ENCODE measurements around the gene AP3S2.
"Not testable (repeated sequence)": the region's sequence is repeated elsewhere in the genome, so short reads cannot be mapped to it uniquely, and the experiment has no call there.

Gene AP3S2

DNA sequence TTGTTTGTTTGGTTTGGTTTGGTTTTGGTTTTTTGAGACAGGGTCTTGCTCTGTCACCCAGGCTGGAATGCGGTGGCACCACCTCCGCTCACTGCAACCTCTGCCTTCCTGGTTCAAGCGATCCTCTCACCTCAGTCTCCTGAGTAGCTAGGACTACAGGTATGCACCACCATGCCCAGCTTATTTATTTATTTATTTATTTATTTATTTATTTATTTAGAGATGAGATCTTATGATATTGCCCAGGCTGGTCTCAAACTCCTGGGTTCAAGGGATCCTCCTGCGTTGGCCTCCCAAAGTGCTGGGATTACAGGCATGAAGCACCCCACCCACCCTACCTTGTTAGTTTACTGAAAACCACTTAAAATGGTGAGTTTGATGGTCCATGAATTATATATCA is 105.2 kb downstream of the AP3S2 start:
- 100% methylated on average over 2 of the region's 4 CpGs for WGBS (ENCODE audit: insufficient coverage)
- H3K36me3 ChIP-seq (ENCODE audit: control insufficient read depth in 4 of 4, insufficient read depth in 4 of 4, low read length in 3 of 4): peaks cover 11 to 72% (median 45%) of the 10 kb centered on the region in 4 experiments

DNA sequence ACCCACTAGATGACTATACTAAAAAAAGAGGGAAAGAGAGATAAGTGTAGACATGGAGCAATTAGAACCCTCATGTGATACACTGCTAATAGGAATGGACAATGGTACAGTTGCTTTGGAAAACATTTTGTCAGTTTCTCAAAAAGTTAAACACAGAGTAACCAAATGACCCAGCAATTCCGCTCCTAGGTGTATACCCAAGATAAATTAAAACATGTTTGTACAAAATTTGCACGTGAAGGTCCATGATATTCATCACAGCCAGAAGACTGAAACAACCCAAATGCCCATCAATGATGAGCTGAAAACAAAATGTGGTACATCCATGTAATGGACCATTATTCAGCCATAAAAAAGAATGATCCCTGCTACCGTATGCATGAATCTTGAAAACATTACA is 105.8 kb downstream of the AP3S2 start:
- Histone ChIP-seq H3K27me3 (replicated peaks in 2 of 5; ENCODE audit: control insufficient read depth in 4 of 5, insufficient read depth in 5 of 5, low read length in 4 of 5) (no peaks in the 10 kb centered on the region), H3K9me3 (ENCODE audit: control extremely low read depth in 1 of 5, control insufficient read depth in 4 of 5, insufficient read depth in 2 of 5, low read depth in 1 of 5, low read length in 4 of 5) (peaks cover 0 to 12% (median 7%) of the 10 kb centered on the region in 5 experiments), H3K27ac (ENCODE audit: insufficient read depth in 1 of 2, low read depth in 1 of 2, low read length in 2 of 2, poor library complexity in 1 of 2, severe bottlenecking in 2 of 2) (no peak overlapping the region), H3K4me3 (ENCODE audit: control insufficient read depth in 1 of 7, extremely low read depth in 1 of 7, insufficient read depth in 4 of 7, low read depth in 2 of 7, low read length in 6 of 7) (no peak overlapping the region), H3K36me3 (ENCODE audit: control insufficient read depth in 4 of 4, insufficient read depth in 4 of 4, low read length in 3 of 4) (peaks cover 11 to 68% (median 41%) of the 10 kb centered on the region in 4 experiments), H3K4me1 (ENCODE audit: control extremely low read depth in 1 of 4, control insufficient read depth in 4 of 4, insufficient read depth in 4 of 4, low read length in 3 of 4) (peaks cover 0 to 2% (median 0%) of the 10 kb centered on the region in 4 experiments)
- CTCF ChIA-PET: interaction anchor here (1.0 to 1.8 kb wide), 2 partner anchors 27 to 87 kb away, joined by 3 to 6 read pairs; no protein-coding TSS in a partner anchor
- POLR2A ChIA-PET: interaction anchor here (0.6 kb wide), 1 partner anchor 11 kb away, joined by 3 read pairs; no protein-coding TSS in a partner anchor
- WGBS (ENCODE audit: insufficient coverage): no CpG with 5 or more reads among the region's 3 CpGs
- DNase-seq: peak in 2 of 3 donors; percentile 37 to 57

More for the DNA sequence above, 105.2 kb downstream of the AP3S2 start:
- ChIA-PET CTCF (interaction anchor here (1.0 to 1.8 kb wide), 2 partner anchors 28 to 86 kb away, joined by 3 to 6 read pairs; no protein-coding TSS in a partner anchor), POLR2A (interaction anchor here (0.6 kb wide), 1 partner anchor 10 kb away, joined by 3 read pairs; no protein-coding TSS in a partner anchor)
- peaks cover 0 to 12% (median 7%) of the 10 kb centered on the region in 5 experiments for H3K9me3 ChIP-seq (ENCODE audit: control extremely low read depth in 1 of 5, control insufficient read depth in 4 of 5, insufficient read depth in 2 of 5, low read depth in 1 of 5, low read length in 4 of 5)
- not testable (repeated sequence) for H3K4me3 ChIP-seq (ENCODE audit: control insufficient read depth in 1 of 7, extremely low read depth in 1 of 7, insufficient read depth in 4 of 7, low read depth in 2 of 7, low read length in 6 of 7); H3K27ac ChIP-seq (ENCODE audit: insufficient read depth in 1 of 2, low read depth in 1 of 2, low read length in 2 of 2, poor library complexity in 1 of 2, severe bottlenecking in 2 of 2); DNase-seq; H3K4me1 ChIP-seq (ENCODE audit: control extremely low read depth in 1 of 4, control insufficient read depth in 4 of 4, insufficient read depth in 4 of 4, low read length in 3 of 4); H3K27me3 ChIP-seq (replicated peaks in 2 of 5; ENCODE audit: control insufficient read depth in 4 of 5, insufficient read depth in 5 of 5, low read length in 4 of 5)

DNA sequence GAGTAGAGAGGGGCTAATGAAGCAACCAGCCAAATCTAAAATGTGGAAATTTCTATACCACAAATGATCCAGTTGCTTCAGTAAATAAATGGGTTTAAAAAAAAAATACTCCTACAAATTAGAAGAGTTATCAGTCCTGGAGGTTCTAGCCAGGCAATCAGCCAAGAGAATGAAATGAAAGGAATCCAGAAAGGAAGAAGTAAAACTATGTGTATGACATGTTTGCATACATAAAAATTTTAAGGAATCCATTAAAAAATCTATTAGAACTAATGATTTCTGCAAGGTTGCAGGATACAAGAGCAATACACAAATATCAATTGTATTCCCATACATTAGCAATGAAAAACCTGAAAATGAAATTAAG is 108.0 kb downstream of the AP3S2 start:
- H3K4me1 ChIP-seq (ENCODE audit: control extremely low read depth in 1 of 4, control insufficient read depth in 4 of 4, insufficient read depth in 4 of 4, low read length in 3 of 4): peaks cover 0 to 20% (median 2%) of the 10 kb centered on the region in 4 experiments
- CTCF ChIA-PET: interaction anchor here (1.5 kb wide), 1 partner anchor 89 kb away, joined by 3 read pairs; no protein-coding TSS in a partner anchor
- no peak for DNase-seq
- no peak overlapping the region for H3K4me3 ChIP-seq (ENCODE audit: control insufficient read depth in 1 of 7, extremely low read depth in 1 of 7, insufficient read depth in 4 of 7, low read depth in 2 of 7, low read length in 6 of 7)
- no peak overlapping the region for H3K27ac ChIP-seq (ENCODE audit: insufficient read depth in 1 of 2, low read depth in 1 of 2, low read length in 2 of 2, poor library complexity in 1 of 2, severe bottlenecking in 2 of 2)
- POLR2A ChIA-PET: no interaction called here
- H3K36me3 ChIP-seq (ENCODE audit: control insufficient read depth in 4 of 4, insufficient read depth in 4 of 4, low read length in 3 of 4): peaks cover 7 to 47% (median 26%) of the 10 kb centered on the region in 4 experiments
- no peaks in the 10 kb centered on the region for H3K27me3 ChIP-seq (replicated peaks in 2 of 5; ENCODE audit: control insufficient read depth in 4 of 5, insufficient read depth in 5 of 5, low read length in 4 of 5)
- peaks cover 0 to 12% (median 7%) of the 10 kb centered on the region in 5 experiments for H3K9me3 ChIP-seq (ENCODE audit: control extremely low read depth in 1 of 5, control insufficient read depth in 4 of 5, insufficient read depth in 2 of 5, low read depth in 1 of 5, low read length in 4 of 5)

DNA sequence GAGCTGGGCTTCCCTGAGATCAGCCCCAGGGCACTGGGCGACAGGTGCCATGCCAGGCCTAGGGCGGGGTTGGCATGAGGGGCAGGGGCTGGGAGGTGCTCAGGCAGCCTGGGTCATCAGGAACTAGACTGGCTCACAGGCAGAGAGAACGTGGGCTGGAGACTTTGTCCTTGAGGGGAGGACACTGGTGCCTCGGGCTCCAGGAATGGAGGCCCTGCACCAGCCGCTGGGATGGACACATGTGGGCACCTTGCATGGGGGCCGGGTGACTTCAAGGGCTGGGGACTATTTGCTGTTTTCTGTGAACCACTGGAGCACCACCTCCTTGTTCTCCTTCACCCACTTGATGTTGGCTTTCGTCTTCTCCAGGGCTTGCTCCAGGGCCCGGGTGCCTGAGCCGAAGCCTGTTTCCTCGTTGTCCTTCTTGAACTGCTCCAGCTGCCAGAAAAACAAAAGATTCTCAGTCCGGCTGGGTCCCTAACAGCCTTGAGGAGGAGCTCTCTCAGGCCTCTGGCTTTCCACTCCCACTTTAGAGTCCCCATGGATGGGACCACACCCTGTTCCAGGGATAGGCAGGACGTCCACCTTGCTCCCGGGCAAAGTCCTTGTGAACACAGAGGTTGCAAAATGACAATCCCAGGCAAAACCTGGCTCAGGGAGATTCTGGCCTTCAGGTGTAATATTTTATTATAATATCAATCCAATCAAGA is 108.6 kb downstream of the AP3S2 start:
- POLR2A ChIA-PET: interaction anchor here (0.5 kb wide), 1 partner anchor 13 kb away, joined by 5 read pairs; no protein-coding TSS in a partner anchor
- DNase-seq: no peak
- CTCF ChIA-PET: interaction anchor here (1.5 to 1.8 kb wide), 2 partner anchors 14 to 89 kb away, joined by 3 to 7 read pairs; no protein-coding TSS in a partner anchor
- Histone ChIP-seq H3K4me1 (ENCODE audit: control extremely low read depth in 1 of 4, control insufficient read depth in 4 of 4, insufficient read depth in 4 of 4, low read length in 3 of 4) (peaks cover 0 to 26% (median 2%) of the 10 kb centered on the region in 4 experiments), H3K4me3 (ENCODE audit: control insufficient read depth in 1 of 7, extremely low read depth in 1 of 7, insufficient read depth in 4 of 7, low read depth in 2 of 7, low read length in 6 of 7) (no peak overlapping the region), H3K9me3 (ENCODE audit: control extremely low read depth in 1 of 5, control insufficient read depth in 4 of 5, insufficient read depth in 2 of 5, low read depth in 1 of 5, low read length in 4 of 5) (peaks cover 0 to 12% (median 7%) of the 10 kb centered on the region in 5 experiments), H3K27me3 (replicated peaks in 2 of 5; ENCODE audit: control insufficient read depth in 4 of 5, insufficient read depth in 5 of 5, low read length in 4 of 5) (no peaks in the 10 kb centered on the region), H3K27ac (ENCODE audit: insufficient read depth in 1 of 2, low read depth in 1 of 2, low read length in 2 of 2, poor library complexity in 1 of 2, severe bottlenecking in 2 of 2) (no peak overlapping the region), H3K36me3 (ENCODE audit: control insufficient read depth in 4 of 4, insufficient read depth in 4 of 4, low read length in 3 of 4) (peaks cover 4 to 42% (median 23%) of the 10 kb centered on the region in 4 experiments)
- 95% methylated on average over 11 of the region's 13 CpGs for WGBS (ENCODE audit: insufficient coverage)

DNA sequence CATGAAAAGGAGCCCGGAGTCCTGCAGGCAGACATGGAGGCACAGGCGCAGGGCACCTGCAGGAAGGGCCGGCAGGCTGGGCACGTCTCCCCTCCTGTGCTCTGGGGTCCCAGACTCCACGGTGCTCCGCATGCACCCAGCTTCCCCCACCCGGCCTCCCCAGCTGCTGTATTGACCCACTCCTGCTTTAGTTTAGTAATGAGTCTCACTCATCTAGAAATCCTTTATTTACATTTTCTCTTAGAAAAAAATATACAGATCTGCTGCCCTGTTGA is 109.2 kb downstream of the AP3S2 start:
- POLR2A ChIA-PET: interaction anchor here (0.5 kb wide), 1 partner anchor 12 kb away, joined by 5 read pairs; no protein-coding TSS in a partner anchor
- Histone ChIP-seq H3K27me3 (replicated peaks in 2 of 5; ENCODE audit: control insufficient read depth in 4 of 5, insufficient read depth in 5 of 5, low read length in 4 of 5) (no peaks in the 10 kb centered on the region), H3K4me1 (ENCODE audit: control extremely low read depth in 1 of 4, control insufficient read depth in 4 of 4, insufficient read depth in 4 of 4, low read length in 3 of 4) (peaks cover 0 to 27% (median 2%) of the 10 kb centered on the region in 4 experiments), H3K36me3 (ENCODE audit: control insufficient read depth in 4 of 4, insufficient read depth in 4 of 4, low read length in 3 of 4) (peaks cover 2 to 39% (median 22%) of the 10 kb centered on the region in 4 experiments), H3K4me3 (ENCODE audit: control insufficient read depth in 1 of 7, extremely low read depth in 1 of 7, insufficient read depth in 4 of 7, low read depth in 2 of 7, low read length in 6 of 7) (no peak overlapping the region), H3K9me3 (ENCODE audit: control extremely low read depth in 1 of 5, control insufficient read depth in 4 of 5, insufficient read depth in 2 of 5, low read depth in 1 of 5, low read length in 4 of 5) (peaks cover 0 to 12% (median 7%) of the 10 kb centered on the region in 5 experiments), H3K27ac (ENCODE audit: insufficient read depth in 1 of 2, low read depth in 1 of 2, low read length in 2 of 2, poor library complexity in 1 of 2, severe bottlenecking in 2 of 2) (no peak overlapping the region)
- no peak for DNase-seq
- CTCF ChIA-PET: interaction anchor here (1.5 to 1.8 kb wide), 2 partner anchors 13 to 90 kb away, joined by 3 to 7 read pairs; no protein-coding TSS in a partner anchor
- WGBS (ENCODE audit: insufficient coverage): 100% methylated on average over 6 of the region's 7 CpGs

DNA sequence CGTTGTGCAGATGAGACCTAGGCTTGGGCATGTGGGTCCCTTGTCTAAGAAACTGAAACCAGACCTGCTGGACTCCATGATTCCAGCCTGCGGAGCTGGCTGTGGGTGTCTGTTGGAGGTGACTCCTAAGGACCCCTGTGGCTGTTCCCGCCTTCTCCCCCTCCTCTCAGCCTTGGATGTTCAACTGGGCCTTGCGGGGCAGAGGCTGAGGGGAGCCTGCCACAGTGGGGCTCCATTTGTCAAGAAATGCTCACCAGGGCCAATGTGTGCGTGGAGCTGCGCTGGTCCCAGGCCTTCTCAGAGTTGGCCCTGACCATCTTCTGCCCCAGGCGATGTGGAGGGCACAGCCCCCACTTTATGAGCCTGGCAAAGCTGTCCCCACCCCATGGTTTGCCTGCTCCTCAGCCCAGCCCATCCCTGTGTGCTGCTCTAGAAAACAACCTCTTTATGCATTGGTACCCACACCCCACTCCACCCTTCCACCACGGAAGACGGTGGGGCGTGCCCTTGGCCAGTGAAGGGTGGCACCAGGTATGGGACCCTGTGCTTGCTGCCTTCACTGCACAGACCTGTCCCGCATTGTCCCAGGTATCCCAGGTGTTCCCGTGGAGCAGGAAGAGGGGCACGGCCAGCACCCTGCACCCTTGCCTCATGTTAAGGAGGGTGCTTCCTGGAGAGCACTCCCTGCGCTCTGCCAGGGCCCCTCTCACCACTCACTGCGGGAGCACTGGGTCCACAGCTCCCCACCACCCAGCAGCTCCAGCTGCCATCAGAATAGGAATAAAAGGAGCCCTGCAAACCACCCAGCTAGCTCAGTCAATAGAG is 109.7 kb downstream of the AP3S2 start:
- peaks cover 2 to 35% (median 20%) of the 10 kb centered on the region in 4 experiments for H3K36me3 ChIP-seq (ENCODE audit: control insufficient read depth in 4 of 4, insufficient read depth in 4 of 4, low read length in 3 of 4)
- no peak for DNase-seq
- 95% methylated on average over 10 of the region's 15 CpGs for WGBS (ENCODE audit: insufficient coverage)
- no peak overlapping the region for H3K4me3 ChIP-seq (ENCODE audit: control insufficient read depth in 1 of 7, extremely low read depth in 1 of 7, insufficient read depth in 4 of 7, low read depth in 2 of 7, low read length in 6 of 7)
- peaks cover 0 to 27% (median 2%) of the 10 kb centered on the region in 4 experiments for H3K4me1 ChIP-seq (ENCODE audit: control extremely low read depth in 1 of 4, control insufficient read depth in 4 of 4, insufficient read depth in 4 of 4, low read length in 3 of 4)
- H3K27me3 ChIP-seq (replicated peaks in 2 of 5; ENCODE audit: control insufficient read depth in 4 of 5, insufficient read depth in 5 of 5, low read length in 4 of 5): no peaks in the 10 kb centered on the region
- no peak overlapping the region for H3K27ac ChIP-seq (ENCODE audit: insufficient read depth in 1 of 2, low read depth in 1 of 2, low read length in 2 of 2, poor library complexity in 1 of 2, severe bottlenecking in 2 of 2)
- POLR2A ChIA-PET: interaction anchor here (0.5 to 1.5 kb wide), 2 partner anchors 12 to 30 kb away, joined by 3 to 5 read pairs; no protein-coding TSS in a partner anchor
- CTCF ChIA-PET: interaction anchor here (1.0 to 1.8 kb wide), 7 partner anchors 12 to 315 kb away, joined by 3 to 7 read pairs (median 3); no protein-coding TSS in a partner anchor
- peaks cover 0 to 12% (median 7%) of the 10 kb centered on the region in 5 experiments for H3K9me3 ChIP-seq (ENCODE audit: control extremely low read depth in 1 of 5, control insufficient read depth in 4 of 5, insufficient read depth in 2 of 5, low read depth in 1 of 5, low read length in 4 of 5)

Measured in common myeloid progenitor, CD34-positive (primary cell).